OCI-LY1 (cell line): ENCODE results near the gene DIAPH1.

ENCODE experiments used
- H2AFZ ChIP-seq: fragments of 200-600 bp; sonication (generic), shearing (Covaris generic); 2 replicates; pipeline ENCODE4 v1.6.0; 2014; ENCODE audit warnings: antibody characterized with exemption, mild to moderate bottlenecking, low read length
- H3F3A ChIP-seq: fragments of 200-600 bp; sonication (generic), shearing (Covaris generic); 2 replicates; pipeline ENCODE4 v1.6.0; 2014; ENCODE audit warnings: mild to moderate bottlenecking, antibody characterized with exemption, low read length, moderate library complexity; ENCODE audit not compliant: insufficient read depth
- H3K27ac ChIP-seq: fragments of 200-600 bp; sonication (generic); 2 replicates; pipeline ENCODE4 v1.5.1; 2014; ENCODE audit warnings: low read length, mixed run types, mild to moderate bottlenecking, low read depth; ENCODE audit not compliant: poor library complexity, severe bottlenecking
- H3K27me3 ChIP-seq: fragments of 200-600 bp; sonication (generic); 2 replicates; pipeline ENCODE4 v1.6.0; 2014; ENCODE audit warnings: antibody characterized with exemption, mild to moderate bottlenecking, low read length, moderate library complexity; ENCODE audit not compliant: insufficient read depth
- H3K36me3 ChIP-seq: fragments of 200-600 bp; sonication (generic); 2 replicates; pipeline ENCODE4 v1.6.1; 2014; ENCODE audit warnings: mild to moderate bottlenecking, antibody characterized with exemption, low read length, moderate library complexity, mixed read lengths; ENCODE audit not compliant: insufficient read depth
- H3K4me1 ChIP-seq: fragments of 200-600 bp; sonication (generic); 2 replicates; pipeline ENCODE4 v1.5.1; 2014; ENCODE audit warnings: mild to moderate bottlenecking, low read length, moderate library complexity; ENCODE audit not compliant: insufficient read depth, severe bottlenecking
- H3K4me2 ChIP-seq: fragments of 200-600 bp; sonication (generic), shearing (Covaris generic); 2 replicates; pipeline ENCODE4 v1.6.1; 2014; ENCODE audit warnings: low read length
- H3K4me3 ChIP-seq: fragments of 200-600 bp; sonication (generic); 2 replicates; pipeline ENCODE4 v1.5.1; 2014; ENCODE audit warnings: low read length, low read depth, mild to moderate bottlenecking, mixed read lengths; ENCODE audit not compliant: poor library complexity, severe bottlenecking
- H3K79me2 ChIP-seq: fragments of 200-600 bp; shearing (Covaris generic); 2 replicates; pipeline ENCODE4 v1.6.1; 2016; ENCODE audit warnings: mixed run types, low read length, mixed read lengths; ENCODE audit not compliant: insufficient read depth
- H3K9ac ChIP-seq: fragments of 200-600 bp; sonication (generic), shearing (Covaris generic); 2 replicates; pipeline ENCODE4 v1.6.1; 2014; ENCODE audit warnings: mild to moderate bottlenecking, low read length, mixed read lengths
- H3K9me2 ChIP-seq: fragments of 200-600 bp; sonication (generic), shearing (Covaris generic); 2 replicates; pipeline ENCODE4 v1.6.1; 2014; ENCODE audit warnings: low read depth, mild to moderate bottlenecking, low read length, mixed read lengths
- H3K9me3 ChIP-seq: fragments of 200-600 bp; shearing (Covaris generic); 2 replicates; pipeline ENCODE4 v1.6.1; 2014; ENCODE audit warnings: low read length, mixed read lengths
- H4K20me1 ChIP-seq: fragments of 200-600 bp; sonication (generic), shearing (Covaris generic); 2 replicates; pipeline ENCODE4 v1.6.0; 2016; ENCODE audit warnings: mild to moderate bottlenecking, low read length; ENCODE audit not compliant: insufficient read depth
- EZH2 ChIP-seq: fragments of 200-600 bp; sonication (generic), shearing (Covaris generic); IDR thresholded peaks from 2 replicates; pipeline ENCODE4 v1.8.0; 2017; ENCODE audit warnings: borderline replicate concordance, mixed run types, mild to moderate bottlenecking, antibody characterized with exemption, low read length, moderate library complexity, mixed read lengths
- TF ChIP-seq, protein P1 (sequence below): fragments of 200-600 bp; sonication (generic), shearing (Covaris generic); IDR thresholded peaks from 2 replicates; pipeline ENCODE4 v1.5.1; 2017; ENCODE audit warnings: mild to moderate bottlenecking, antibody characterized with exemption, low read length, moderate library complexity, mixed read lengths

Gene DIAPH1

DNA sequence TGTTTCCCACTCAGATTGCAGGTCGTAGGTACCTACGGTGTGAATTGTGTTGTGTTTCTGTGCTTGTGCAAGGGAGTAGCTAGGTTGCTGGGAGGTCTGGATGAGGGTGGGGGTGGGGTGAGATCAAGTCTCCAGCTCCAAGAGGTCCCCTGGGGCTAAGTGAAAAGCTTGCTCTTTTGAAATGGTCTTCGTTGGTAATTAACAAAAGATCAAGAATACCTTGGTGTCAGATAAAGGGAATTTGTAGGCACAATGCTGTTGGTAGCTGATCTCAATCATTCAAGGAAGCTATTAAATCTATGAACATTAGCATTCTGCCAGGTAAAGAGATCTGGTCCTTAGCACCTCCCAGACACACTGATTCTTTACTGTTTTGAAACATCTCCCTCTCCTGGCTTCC, 134.9 kb downstream of the DIAPH1 start:
- H3K9ac ChIP-seq = no peak overlapping the region
- peaks cover 4% of the 10 kb centered on the region; the same call in 1 of the 2 replicates for H3K27me3 ChIP-seq
- peak overlapping the region; percentile 63; the same call in 1 of the 2 replicates for H3K4me2 ChIP-seq
- H3K27ac ChIP-seq = no peak overlapping the region
- no peaks in the 10 kb centered on the region for H4K20me1 ChIP-seq
- no peak for TF ChIP-seq EZH2
- TF ChIP-seq, protein P1, sequence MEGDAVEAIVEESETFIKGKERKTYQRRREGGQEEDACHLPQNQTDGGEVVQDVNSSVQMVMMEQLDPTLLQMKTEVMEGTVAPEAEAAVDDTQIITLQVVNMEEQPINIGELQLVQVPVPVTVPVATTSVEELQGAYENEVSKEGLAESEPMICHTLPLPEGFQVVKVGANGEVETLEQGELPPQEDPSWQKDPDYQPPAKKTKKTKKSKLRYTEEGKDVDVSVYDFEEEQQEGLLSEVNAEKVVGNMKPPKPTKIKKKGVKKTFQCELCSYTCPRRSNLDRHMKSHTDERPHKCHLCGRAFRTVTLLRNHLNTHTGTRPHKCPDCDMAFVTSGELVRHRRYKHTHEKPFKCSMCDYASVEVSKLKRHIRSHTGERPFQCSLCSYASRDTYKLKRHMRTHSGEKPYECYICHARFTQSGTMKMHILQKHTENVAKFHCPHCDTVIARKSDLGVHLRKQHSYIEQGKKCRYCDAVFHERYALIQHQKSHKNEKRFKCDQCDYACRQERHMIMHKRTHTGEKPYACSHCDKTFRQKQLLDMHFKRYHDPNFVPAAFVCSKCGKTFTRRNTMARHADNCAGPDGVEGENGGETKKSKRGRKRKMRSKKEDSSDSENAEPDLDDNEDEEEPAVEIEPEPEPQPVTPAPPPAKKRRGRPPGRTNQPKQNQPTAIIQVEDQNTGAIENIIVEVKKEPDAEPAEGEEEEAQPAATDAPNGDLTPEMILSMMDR = no peak
- H3K36me3 ChIP-seq = no peaks in the 10 kb centered on the region
- peaks cover 14% of the 10 kb centered on the region for H3K4me1 ChIP-seq
- H3K9me3 ChIP-seq = no peaks in the 10 kb centered on the region
- H3K9me2 ChIP-seq = no peaks in the 10 kb centered on the region
- H3F3A ChIP-seq = no peaks in the 10 kb centered on the region
- no peak overlapping the region for H3K4me3 ChIP-seq
- H2AFZ ChIP-seq = no peak overlapping the region
- no peaks in the 10 kb centered on the region for H3K79me2 ChIP-seq

DNA sequence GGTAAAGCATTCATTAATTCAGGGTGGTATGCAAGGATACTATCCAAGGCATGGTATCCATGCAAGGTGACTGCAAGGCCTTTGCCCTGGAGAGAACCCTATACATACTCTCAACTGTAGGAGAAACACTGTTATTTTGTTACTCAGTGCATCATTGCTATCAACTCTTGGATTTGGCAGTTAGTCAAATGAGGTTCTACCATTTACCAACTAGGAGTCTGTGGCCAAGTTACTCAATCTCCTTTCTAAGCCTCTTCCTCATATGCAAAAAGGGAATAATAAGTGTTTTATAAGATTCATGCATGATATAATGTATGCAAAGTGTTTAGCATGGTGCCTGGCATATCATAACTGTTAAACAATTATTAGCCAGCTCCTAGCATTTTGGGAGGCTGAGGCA, 139.0 kb downstream of the DIAPH1 start:
- H3K79me2 ChIP-seq = no peaks in the 10 kb centered on the region
- no peak overlapping the region for H3K4me3 ChIP-seq
- H2AFZ ChIP-seq = no peak overlapping the region
- H3K27me3 ChIP-seq = peaks cover 13% of the 10 kb centered on the region
- H3F3A ChIP-seq = no peaks in the 10 kb centered on the region
- TF ChIP-seq, protein P1 = no peak
- TF ChIP-seq EZH2 = no peak
- H3K9me2 ChIP-seq = no peaks in the 10 kb centered on the region
- no peaks in the 10 kb centered on the region for H3K9me3 ChIP-seq
- H3K36me3 ChIP-seq = no peaks in the 10 kb centered on the region
- no peak overlapping the region for H3K27ac ChIP-seq
- peaks cover 40% of the 10 kb centered on the region for H3K4me1 ChIP-seq
- H3K9ac ChIP-seq = no peak overlapping the region
- H4K20me1 ChIP-seq = no peaks in the 10 kb centered on the region
- H3K4me2 ChIP-seq = no peak overlapping the region

DNA sequence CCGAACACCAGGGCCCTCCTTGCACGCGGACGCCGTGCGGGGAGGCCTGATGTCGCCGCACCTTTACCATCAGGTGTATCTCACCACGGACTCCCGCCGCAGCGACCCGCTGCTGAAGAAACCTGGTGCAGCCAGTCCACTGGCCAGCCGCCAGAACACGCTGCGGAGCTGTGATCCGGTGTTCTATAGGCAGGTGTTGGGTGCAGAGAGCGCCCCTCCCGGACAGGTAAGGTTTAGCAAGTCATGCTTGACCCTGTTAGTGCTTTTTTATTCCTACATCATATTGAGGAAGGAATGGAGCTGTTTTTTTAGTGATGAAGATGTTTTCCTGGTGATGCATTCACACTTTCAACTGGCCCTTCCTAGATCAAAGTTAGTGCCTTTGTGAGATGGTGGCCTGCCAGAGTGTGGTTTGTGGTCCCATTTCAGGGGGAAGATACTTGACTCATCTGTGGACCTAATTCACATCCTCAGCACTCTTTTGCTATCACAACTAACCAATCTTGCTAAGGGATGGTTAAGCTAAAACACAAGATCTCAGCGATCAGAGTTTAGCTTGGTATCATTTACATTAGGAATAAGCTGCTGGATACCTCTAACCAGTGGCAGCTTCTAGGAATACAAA, 140.4 kb downstream of the DIAPH1 start:
- Histone ChIP-seq H3K27me3 (peaks cover 9% of the 10 kb centered on the region; the same call in 1 of the 2 replicates), H3K36me3 (no peaks in the 10 kb centered on the region), H4K20me1 (no peaks in the 10 kb centered on the region), H3F3A (no peaks in the 10 kb centered on the region), H2AFZ (no peak overlapping the region), H3K4me2 (peak overlapping the region; percentile 83; the same call in 1 of the 2 replicates), H3K9ac (no peak overlapping the region), H3K27ac (no peak overlapping the region), H3K9me2 (no peaks in the 10 kb centered on the region), H3K4me3 (no peak overlapping the region), H3K4me1 (peaks cover 31% of the 10 kb centered on the region), H3K9me3 (no peaks in the 10 kb centered on the region), H3K79me2 (no peaks in the 10 kb centered on the region)
- TF ChIP-seq EZH2 = no peak
- TF ChIP-seq, protein P1 = peak; percentile 73
